ENCODE results near the gene SLC16A1. TPM values are rescaled to one million over a fixed set of nuclear protein-coding genes. Genes with fewer than 3 reads are reported as not detected.

Gene SLC16A1
- total RNA-seq, 1 donor from 2014 or later: 113 TPM

GRCh38 chr1:112954945-112955772 is 837 bp downstream of the SLC16A1 start:
- Mint-ChIP-seq H3K9me3 (no peaks in the 10 kb centered on the region), H3K4me3 (peak overlapping the region; percentile 99), H3K27ac (ENCODE audit: unreplicated experiment) (peak overlapping the region; percentile 98), H3K27me3 (ENCODE audit: low read depth) (no peaks in the 10 kb centered on the region), H3K36me3 (ENCODE audit: low read depth) (peaks cover 7% of the 10 kb centered on the region), H3K4me1 (peaks cover 73% of the 10 kb centered on the region)
- TF ChIP-seq CTCF (conservative IDR thresholded peaks at IDR 0.05): no peak
- peak; percentile 51 for DNase-seq (ENCODE audit: low read depth, low spot score)

GRCh38 chr1:112954017-112954650 is 1.9 kb downstream of the SLC16A1 start:
- Mint-ChIP-seq H3K4me1 (peaks cover 69% of the 10 kb centered on the region), H3K4me3 (peak overlapping the region; percentile 99), H3K27me3 (ENCODE audit: low read depth) (no peaks in the 10 kb centered on the region), H3K27ac (ENCODE audit: unreplicated experiment) (peak overlapping the region; percentile 60), H3K36me3 (ENCODE audit: low read depth) (peaks cover 9% of the 10 kb centered on the region), H3K9me3 (no peaks in the 10 kb centered on the region)
- TF ChIP-seq CTCF (conservative IDR thresholded peaks at IDR 0.05): no peak
- no peak for DNase-seq (ENCODE audit: low read depth, low spot score)

GRCh38 chr1:112950426-112950825 is 5.6 kb downstream of the SLC16A1 start:
- H3K4me3 Mint-ChIP-seq: peak overlapping the region; percentile 45

GRCh38 chr1:112946683-112947082 is 9.3 kb downstream of the SLC16A1 start:
- H3K4me3 Mint-ChIP-seq: no peak overlapping the region
- DNase-seq (ENCODE audit: low read depth, low spot score): no peak
- no peak for TF ChIP-seq CTCF (conservative IDR thresholded peaks at IDR 0.05)
- no peaks in the 10 kb centered on the region for H3K9me3 Mint-ChIP-seq
- H3K27ac Mint-ChIP-seq (ENCODE audit: unreplicated experiment): no peak overlapping the region
- H3K36me3 Mint-ChIP-seq (ENCODE audit: low read depth): peaks cover 8% of the 10 kb centered on the region
- H3K27me3 Mint-ChIP-seq (ENCODE audit: low read depth): no peaks in the 10 kb centered on the region
- H3K4me1 Mint-ChIP-seq: peaks cover 16% of the 10 kb centered on the region

More at GRCh38 chr1:112950426-112950825, 5.6 kb downstream of the SLC16A1 start:
- H3K9me3 Mint-ChIP-seq: no peaks in the 10 kb centered on the region
- no peaks in the 10 kb centered on the region for H3K27me3 Mint-ChIP-seq (ENCODE audit: low read depth)
- peaks cover 53% of the 10 kb centered on the region for H3K4me1 Mint-ChIP-seq
- no peak overlapping the region for H3K27ac Mint-ChIP-seq (ENCODE audit: unreplicated experiment)
- TF ChIP-seq CTCF (conservative IDR thresholded peaks at IDR 0.05): no peak
- no peak for DNase-seq (ENCODE audit: low read depth, low spot score)
- H3K36me3 Mint-ChIP-seq (ENCODE audit: low read depth): peaks cover 11% of the 10 kb centered on the region

GRCh38 chr1:112939810-112940209 is 16.2 kb downstream of the SLC16A1 start:
- H3K36me3 Mint-ChIP-seq (ENCODE audit: low read depth): peaks cover 3% of the 10 kb centered on the region
- no peak for DNase-seq (ENCODE audit: low read depth, low spot score)
- H3K27ac Mint-ChIP-seq (ENCODE audit: unreplicated experiment): no peak overlapping the region
- H3K4me1 Mint-ChIP-seq: peaks cover 32% of the 10 kb centered on the region
- no peaks in the 10 kb centered on the region for H3K9me3 Mint-ChIP-seq
- no peak overlapping the region for H3K4me3 Mint-ChIP-seq
- no peaks in the 10 kb centered on the region for H3K27me3 Mint-ChIP-seq (ENCODE audit: low read depth)
- no peak for TF ChIP-seq CTCF (conservative IDR thresholded peaks at IDR 0.05)

All from neural crest cell (in vitro differentiated cells).